Frontal cortex (tissue), 4 donors: ENCODE results near the gene CLIC5. TPM values are rescaled to one million over a fixed set of nuclear protein-coding genes. Genes with fewer than 3 reads are reported as not detected.

Experiments
- DNase-seq, 2 donors: peaks; one replicate each; pipeline ENCODE4 v3.0.0; 2012; ENCODE audit warnings: low spot score in 2 of 2
- FAIRE-seq: peaks from 2 replicates; lab custom pipeline; 2012; peaks lifted over from hg19 to GRCh38; lab: Jason Lieb, UNC
- total RNA-seq: library from RNA; depleted of rRNA; stranded (reverse); fragments of >200 nt; gene quantifications from one replicate; pipeline ENCODE4 v1.2.3, GENCODE V29; 2014
- donor health status: control.
- donor health status: control.
- donor health status: control.

The CLIC5 gene
- total RNA-seq, 1 donor from 2014 or later: 1.2 TPM

- DNase-seq: no peak
- no peak for FAIRE-seq
Observed at GRCh38 chr6:45969883-45970282, 45.8 kb downstream of the CLIC5 start.

DNA sequence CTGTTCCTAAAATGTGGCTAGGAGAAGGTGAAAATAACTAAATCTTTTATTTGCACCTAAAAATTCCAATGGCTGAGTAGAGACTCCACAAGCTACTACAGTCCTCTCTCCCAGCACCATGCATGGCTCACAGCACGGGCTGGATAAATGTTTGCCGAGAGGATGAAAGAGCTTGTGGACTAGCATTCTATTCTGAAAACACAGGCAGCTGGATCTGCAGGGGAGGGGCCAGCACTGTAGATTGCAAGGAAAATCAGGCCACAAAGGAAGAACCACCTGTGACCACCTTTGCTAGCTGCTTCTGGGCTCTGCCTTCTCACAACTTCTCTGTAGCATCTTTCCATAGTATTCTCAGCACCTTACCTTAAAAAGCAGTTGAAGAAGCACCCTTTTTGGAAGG, 46.6 kb downstream of the CLIC5 start:
- no peak for FAIRE-seq
- DNase-seq: no peak

GRCh38 chr6:45967363-45967762, 48.3 kb downstream of the CLIC5 start:
- FAIRE-seq (no peak), DNase-seq (no peak)

- DNase-seq (no peak), FAIRE-seq (no peak)
Observed at GRCh38 chr6:45966797-45967196, 48.9 kb downstream of the CLIC5 start.

GRCh38 chr6:45966340-45966739, 49.3 kb downstream of the CLIC5 start:
- FAIRE-seq (no peak), DNase-seq (no peak)

DNA sequence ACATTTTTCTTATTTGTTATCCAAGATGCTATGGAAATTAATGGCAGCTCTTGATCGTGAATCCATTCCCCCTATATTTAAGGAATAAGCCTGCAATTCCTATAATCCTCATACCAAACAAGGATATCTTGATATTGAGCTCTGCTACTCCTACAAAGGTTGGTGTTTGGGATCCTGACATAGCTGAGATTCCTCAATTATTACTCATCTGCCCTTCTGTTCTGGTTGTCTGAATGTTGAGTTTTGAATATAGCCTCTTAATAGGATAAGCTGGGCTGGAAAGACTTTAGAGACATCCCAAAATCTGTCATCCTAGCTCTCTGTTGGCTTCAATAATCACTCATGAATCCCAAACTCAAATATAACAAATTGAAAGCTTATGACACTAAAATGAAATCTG, 49.9 kb downstream of the CLIC5 start:
- DNase-seq: no peak
- no peak for FAIRE-seq

GRCh38 chr6:45965007-45965406, 50.7 kb downstream of the CLIC5 start:
- FAIRE-seq: no peak
- no peak for DNase-seq

- DNase-seq (no peak), FAIRE-seq (no peak)
Observed at GRCh38 chr6:45964300-45964699, 51.4 kb downstream of the CLIC5 start.

DNA sequence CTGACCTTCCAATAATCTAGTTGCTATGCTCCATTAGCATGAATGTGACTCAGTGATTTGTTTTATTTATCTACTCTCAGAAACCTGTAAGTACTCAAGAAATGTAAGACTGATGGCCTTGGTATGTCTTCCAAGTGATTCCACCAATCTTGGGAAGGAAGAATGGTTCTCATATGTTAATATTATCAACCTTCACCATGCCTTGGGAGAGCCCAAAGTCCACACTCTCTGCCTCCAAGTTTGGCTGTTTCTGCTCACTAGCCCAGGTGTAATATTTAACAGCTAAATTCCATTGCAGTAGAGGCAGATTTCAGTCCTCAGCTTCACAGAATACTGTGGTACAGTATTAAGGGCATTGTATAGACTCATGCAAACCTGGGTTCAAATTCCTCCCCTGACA, 51.8 kb downstream of the CLIC5 start:
- FAIRE-seq (no peak), DNase-seq (no peak)

GRCh38 chr6:45961125-45961524, 54.5 kb downstream of the CLIC5 start:
- FAIRE-seq (no peak), DNase-seq (no peak)

- FAIRE-seq (no peak), DNase-seq (no peak)
Observed at GRCh38 chr6:45959534-45960145, 56.0 kb downstream of the CLIC5 start.

DNA sequence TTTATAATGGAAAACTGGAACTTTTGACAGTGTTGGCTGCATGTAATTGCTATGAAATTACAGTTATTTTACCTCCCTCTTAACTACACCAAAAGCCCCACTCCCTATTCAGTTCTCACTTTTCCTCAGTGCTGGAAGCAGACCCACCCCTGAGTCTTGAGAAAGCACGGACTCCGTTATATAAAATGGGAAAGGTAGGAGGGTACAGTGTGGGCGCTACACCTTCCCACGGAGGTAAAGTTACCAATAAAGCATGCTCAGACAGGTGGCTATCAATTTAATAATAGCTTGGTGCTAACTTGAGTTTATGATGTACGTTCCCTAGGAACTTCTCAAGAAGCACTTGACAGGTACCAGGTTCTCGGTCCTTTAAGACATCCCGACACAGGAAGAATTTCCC, 59.0 kb downstream of the CLIC5 start:
- FAIRE-seq (no peak), DNase-seq (no peak)

- FAIRE-seq (no peak), DNase-seq (no peak)
Observed at GRCh38 chr6:45956176-45956575, 59.5 kb downstream of the CLIC5 start.

GRCh38 chr6:45955597-45955996, 60.1 kb downstream of the CLIC5 start:
- DNase-seq (no peak), FAIRE-seq (no peak)

DNA sequence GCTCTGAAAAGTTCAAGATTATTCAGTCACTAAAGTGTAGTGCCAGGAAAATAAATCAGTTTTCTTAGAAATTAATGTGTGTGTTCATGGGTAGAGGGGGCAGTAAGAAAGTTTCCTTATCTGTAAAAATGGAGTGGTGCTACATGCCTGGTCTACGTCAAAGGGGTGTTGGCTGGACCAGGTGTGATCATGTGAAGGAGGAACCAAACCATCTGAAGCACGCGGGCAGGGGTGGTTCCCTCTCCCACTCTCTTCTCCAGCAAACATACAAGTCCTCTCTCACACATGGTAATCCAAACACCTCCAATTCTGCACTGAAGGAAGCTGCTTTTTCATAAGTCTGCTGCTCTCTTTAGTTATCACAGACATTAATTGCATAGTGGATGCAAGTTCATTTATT, 63.1 kb downstream of the CLIC5 start:
- DNase-seq (no peak), FAIRE-seq (no peak)

- DNase-seq (no peak), FAIRE-seq (no peak)
Observed at GRCh38 chr6:45952168-45952529, 63.5 kb downstream of the CLIC5 start.

DNA sequence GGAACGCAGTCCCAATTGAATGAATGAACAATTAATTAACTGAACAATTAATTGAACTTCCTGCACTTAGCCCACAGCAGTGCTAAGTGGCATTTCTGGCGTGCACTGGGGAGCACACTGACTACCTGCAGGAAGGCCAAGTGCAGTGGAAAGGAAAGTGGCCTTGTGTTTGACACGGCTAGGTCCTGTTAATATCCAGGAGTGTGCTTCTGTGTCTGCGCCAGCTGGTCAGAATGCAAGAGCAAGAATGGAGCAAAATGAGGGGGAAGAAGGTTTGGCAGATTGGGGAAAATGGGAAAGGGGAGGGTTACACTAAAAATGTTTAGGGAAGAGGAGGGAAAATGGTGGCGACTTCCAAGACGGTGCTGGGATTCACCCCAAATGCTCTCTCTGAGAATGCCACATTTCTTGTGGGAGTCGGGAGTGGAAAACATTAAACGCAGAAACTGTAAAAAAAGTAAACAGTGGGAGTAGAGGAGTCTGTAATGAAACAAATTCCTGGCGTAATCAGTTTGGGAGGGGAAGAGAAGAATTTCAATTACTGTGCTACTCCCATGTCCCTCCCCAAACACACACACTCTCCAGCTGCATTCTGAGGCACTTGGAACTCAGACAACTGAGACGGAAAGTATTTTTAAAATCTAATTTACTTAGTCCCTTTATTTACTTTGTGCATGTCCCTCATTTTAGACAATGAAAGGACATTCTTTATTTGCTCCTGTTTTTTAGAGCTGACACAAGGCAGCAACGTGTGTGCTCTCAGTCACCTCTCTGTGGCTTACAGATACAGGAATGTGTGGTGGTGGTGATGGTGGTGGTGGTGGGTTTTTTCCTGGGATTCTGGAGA, 64.1 kb downstream of the CLIC5 start:
- no peak for FAIRE-seq

GRCh38 chr6:45949256-45949655, 66.4 kb downstream of the CLIC5 start:
- no peak for DNase-seq
- no peak for FAIRE-seq

More for the DNA sequence above, 64.1 kb downstream of the CLIC5 start:
- no peak for DNase-seq

GRCh38 chr6:45947807-45948206, 67.9 kb downstream of the CLIC5 start:
- no peak for FAIRE-seq

DNA sequence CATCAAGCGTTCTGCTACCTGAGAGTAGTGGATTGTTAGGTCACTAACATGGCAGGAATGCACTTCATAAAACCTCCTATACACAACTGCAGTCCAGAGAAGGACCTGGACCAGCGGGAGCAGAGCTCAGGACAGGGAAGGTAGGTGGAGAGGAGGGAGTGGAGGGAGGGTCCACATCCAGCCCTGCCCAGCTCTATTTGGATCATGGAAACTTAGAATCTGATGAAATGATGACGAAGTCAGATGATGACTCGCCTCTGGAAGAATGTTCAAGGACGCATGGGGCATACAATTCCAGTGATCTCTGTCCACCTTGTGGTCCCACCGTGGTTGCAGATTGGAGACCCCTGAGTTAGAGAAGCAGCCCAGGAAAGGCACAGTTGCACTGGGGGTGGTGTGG, 68.8 kb downstream of the CLIC5 start:
- FAIRE-seq: no peak
- no peak for DNase-seq

More at GRCh38 chr6:45947807-45948206, 67.9 kb downstream of the CLIC5 start:
- DNase-seq: no peak

- FAIRE-seq (no peak), DNase-seq (no peak)
Observed at GRCh38 chr6:45946352-45946751, 69.3 kb downstream of the CLIC5 start.

- no peak for DNase-seq
- FAIRE-seq: no peak
Observed at GRCh38 chr6:45942953-45943352, 72.7 kb downstream of the CLIC5 start.
